ENCODE results near the gene SPEM1.

SPEM1 gene

GRCh38 chr17:7441266-7441665, 21.1 kb downstream of the SPEM1 start:
- DNase-seq (ENCODE audit: insufficient read length, low spot score), result no peak
- TF ChIP-seq CTCF (IDR thresholded peaks at IDR 0.05; ENCODE audit: insufficient read depth, missing control alignments), result no peak
- no peak for FAIRE-seq

- no peak for TF ChIP-seq CTCF (IDR thresholded peaks at IDR 0.05; ENCODE audit: insufficient read depth, missing control alignments)
- DNase-seq (ENCODE audit: insufficient read length, low spot score) (no peak), FAIRE-seq (no peak)
Observed at GRCh38 chr17:7442142-7442541, 22.0 kb downstream of the SPEM1 start.

- no peak for FAIRE-seq
- no peak for DNase-seq (ENCODE audit: insufficient read length, low spot score)
- no peak for TF ChIP-seq CTCF (IDR thresholded peaks at IDR 0.05; ENCODE audit: insufficient read depth, missing control alignments)
Observed at GRCh38 chr17:7443499-7444485, 23.7 kb downstream of the SPEM1 start.

- FAIRE-seq (no peak), DNase-seq (ENCODE audit: insufficient read length, low spot score) (no peak)
- TF ChIP-seq CTCF (IDR thresholded peaks at IDR 0.05; ENCODE audit: insufficient read depth, missing control alignments), result no peak
Observed at GRCh38 chr17:7444682-7445618, 24.8 kb downstream of the SPEM1 start, which contains the start of gene CHRNB1. TSS of gene CHRNB1 (plus strand) at chr17:7445061. CDS start at chr17:7445128, 67 bp downstream.

- no peak for DNase-seq (ENCODE audit: insufficient read length, low spot score)
- no peak for FAIRE-seq
- no peak for TF ChIP-seq CTCF (IDR thresholded peaks at IDR 0.05; ENCODE audit: insufficient read depth, missing control alignments)
Observed at GRCh38 chr17:7445619-7445968, 25.5 kb downstream of the SPEM1 start.

GRCh38 chr17:7448461-7448860, 28.3 kb downstream of the SPEM1 start:
- FAIRE-seq (peak; percentile 71), DNase-seq (ENCODE audit: insufficient read length, low spot score) (peak; percentile 96)
- no peak for TF ChIP-seq CTCF (IDR thresholded peaks at IDR 0.05; ENCODE audit: insufficient read depth, missing control alignments)
